ENCODE results near the gene POTEI. TPM values are rescaled to one million over a fixed set of nuclear protein-coding genes. Genes with fewer than 3 reads are reported as not detected.
"Not testable (repeated sequence)": the region's sequence is repeated elsewhere in the genome, so short reads cannot be mapped to it uniquely, and the experiment has no call there.

The POTEI gene
- total RNA-seq, 1 donor from 2014 or later: 1.1 TPM

- H3K27me3 Mint-ChIP-seq (ENCODE audit: low read depth); H3K4me3 Mint-ChIP-seq; H3K9me3 Mint-ChIP-seq; H3K4me1 Mint-ChIP-seq; H3K36me3 Mint-ChIP-seq (ENCODE audit: low read depth); H3K27ac Mint-ChIP-seq (ENCODE audit: unreplicated experiment); DNase-seq (ENCODE audit: low read depth, low spot score): not testable (repeated sequence)
These were observed 18.3 kb upstream of the POTEI start for GRCh38 chr2:130527365-130527967.

GRCh38 chr2:130522390-130522789, 13.3 kb upstream of the POTEI start:
- not testable (repeated sequence) for DNase-seq (ENCODE audit: low read depth, low spot score); H3K9me3 Mint-ChIP-seq; H3K27ac Mint-ChIP-seq (ENCODE audit: unreplicated experiment); H3K27me3 Mint-ChIP-seq (ENCODE audit: low read depth); H3K4me3 Mint-ChIP-seq; H3K36me3 Mint-ChIP-seq (ENCODE audit: low read depth); H3K4me1 Mint-ChIP-seq

- not testable (repeated sequence) for H3K4me3 Mint-ChIP-seq; H3K36me3 Mint-ChIP-seq (ENCODE audit: low read depth); H3K27ac Mint-ChIP-seq (ENCODE audit: unreplicated experiment); DNase-seq (ENCODE audit: low read depth, low spot score); H3K4me1 Mint-ChIP-seq; H3K27me3 Mint-ChIP-seq (ENCODE audit: low read depth); H3K9me3 Mint-ChIP-seq
These were observed 11.9 kb upstream of the POTEI start, which contains the start of gene CFC1B for GRCh38 chr2:130520992-130521391. Gene CFC1B, plus strand, starts transcription at chr2:130521222. Its CDS starts 263 bp downstream, at chr2:130521485.

- not testable (repeated sequence) for H3K27ac Mint-ChIP-seq (ENCODE audit: unreplicated experiment); H3K27me3 Mint-ChIP-seq (ENCODE audit: low read depth); H3K9me3 Mint-ChIP-seq; H3K4me3 Mint-ChIP-seq; H3K36me3 Mint-ChIP-seq (ENCODE audit: low read depth); DNase-seq (ENCODE audit: low read depth, low spot score); H3K4me1 Mint-ChIP-seq
These were observed 9.5 kb upstream of the POTEI start for GRCh38 chr2:130518516-130519106.

GRCh38 chr2:130511747-130512451, 2.8 kb upstream of the POTEI start:
- H3K27ac Mint-ChIP-seq (ENCODE audit: unreplicated experiment); DNase-seq (ENCODE audit: low read depth, low spot score); H3K4me3 Mint-ChIP-seq; H3K27me3 Mint-ChIP-seq (ENCODE audit: low read depth); H3K4me1 Mint-ChIP-seq; H3K9me3 Mint-ChIP-seq; H3K36me3 Mint-ChIP-seq (ENCODE audit: low read depth): not testable (repeated sequence)

- not testable (repeated sequence) for H3K4me1 Mint-ChIP-seq; H3K27ac Mint-ChIP-seq (ENCODE audit: unreplicated experiment); H3K27me3 Mint-ChIP-seq (ENCODE audit: low read depth); H3K36me3 Mint-ChIP-seq (ENCODE audit: low read depth); H3K9me3 Mint-ChIP-seq; DNase-seq (ENCODE audit: low read depth, low spot score); H3K4me3 Mint-ChIP-seq
These were observed 1.9 kb upstream of the POTEI start for GRCh38 chr2:130510807-130511746.

GRCh38 chr2:130491073-130491472, 18.1 kb downstream of the POTEI start:
- not testable (repeated sequence) for H3K36me3 Mint-ChIP-seq (ENCODE audit: low read depth); H3K27me3 Mint-ChIP-seq (ENCODE audit: low read depth); H3K9me3 Mint-ChIP-seq; DNase-seq (ENCODE audit: low read depth, low spot score); H3K27ac Mint-ChIP-seq (ENCODE audit: unreplicated experiment); H3K4me3 Mint-ChIP-seq; H3K4me1 Mint-ChIP-seq

GRCh38 chr2:130455413-130455812, 53.7 kb downstream of the POTEI start:
- not testable (repeated sequence) for H3K4me3 Mint-ChIP-seq; H3K27ac Mint-ChIP-seq (ENCODE audit: unreplicated experiment); H3K9me3 Mint-ChIP-seq; H3K4me1 Mint-ChIP-seq; H3K36me3 Mint-ChIP-seq (ENCODE audit: low read depth); H3K27me3 Mint-ChIP-seq (ENCODE audit: low read depth); DNase-seq (ENCODE audit: low read depth, low spot score)

GRCh38 chr2:130454712-130455083, 54.4 kb downstream of the POTEI start:
- H3K27ac Mint-ChIP-seq (ENCODE audit: unreplicated experiment); H3K4me1 Mint-ChIP-seq; H3K27me3 Mint-ChIP-seq (ENCODE audit: low read depth); DNase-seq (ENCODE audit: low read depth, low spot score); H3K9me3 Mint-ChIP-seq; H3K4me3 Mint-ChIP-seq; H3K36me3 Mint-ChIP-seq (ENCODE audit: low read depth): not testable (repeated sequence)
- TF ChIP-seq CTCF (conservative IDR thresholded peaks at IDR 0.05): peak; percentile 25

GRCh38 chr2:130453955-130454711, 55.0 kb downstream of the POTEI start:
- not testable (repeated sequence) for H3K4me1 Mint-ChIP-seq; DNase-seq (ENCODE audit: low read depth, low spot score); H3K36me3 Mint-ChIP-seq (ENCODE audit: low read depth); H3K9me3 Mint-ChIP-seq; H3K27ac Mint-ChIP-seq (ENCODE audit: unreplicated experiment); H3K4me3 Mint-ChIP-seq; H3K27me3 Mint-ChIP-seq (ENCODE audit: low read depth)

- not testable (repeated sequence) for H3K36me3 Mint-ChIP-seq (ENCODE audit: low read depth); H3K4me3 Mint-ChIP-seq; H3K4me1 Mint-ChIP-seq; H3K9me3 Mint-ChIP-seq; H3K27ac Mint-ChIP-seq (ENCODE audit: unreplicated experiment); DNase-seq (ENCODE audit: low read depth, low spot score); H3K27me3 Mint-ChIP-seq (ENCODE audit: low read depth)
These were observed 56.2 kb downstream of the POTEI start for GRCh38 chr2:130452897-130453296.
